GM12874 (cell line): ENCODE data around the gene NIT1.

Source experiments
- CTCF ChIP-seq: IDR thresholded peaks from 2 replicates; pipeline ENCODE4 v1.5.1; 2011; ENCODE audit warnings: low read depth, mild to moderate bottlenecking, control low read depth, low read length, moderate library complexity; ENCODE audit not compliant: insufficient read depth

The NIT1 gene

GRCh38 chr1:161085165-161085564 lies 32.7 kb upstream of the NIT1 start:
- TF ChIP-seq CTCF, result no peak

- no peak for TF ChIP-seq CTCF
These were observed 31.4 kb upstream of the NIT1 start for GRCh38 chr1:161086457-161086856.

GRCh38 chr1:161088587-161089110 lies 29.3 kb upstream of the NIT1 start:
- TF ChIP-seq CTCF, result no peak

GRCh38 chr1:161089251-161089924 lies 28.5 kb upstream of the NIT1 start, which contains the start of gene NECTIN4:
Gene NECTIN4, minus strand, starts transcription at chr1:161089558. Its CDS starts 262 bp downstream, at chr1:161089296.
- TF ChIP-seq CTCF, result no peak

- no peak for TF ChIP-seq CTCF
These were observed 28.0 kb upstream of the NIT1 start for GRCh38 chr1:161089938-161090337.

GRCh38 chr1:161090617-161091016 lies 27.3 kb upstream of the NIT1 start:
- TF ChIP-seq CTCF, result no peak

GRCh38 chr1:161091093-161091492 lies 26.8 kb upstream of the NIT1 start:
- TF ChIP-seq CTCF, result no peak
